Lung (tissue), 12 donors: ENCODE data around the gene MAST4. TPM values are rescaled to one million over a fixed set of nuclear protein-coding genes. Genes with fewer than 3 reads are reported as not detected.

Experiments
- ATAC-seq: fragments of 200-7000 bp; cut with Tn5 transposase; one replicate; pipeline ENCODE4 v1.9.1; 2020; ENCODE audit warnings: moderate number of reproducible peaks; ENCODE audit not compliant: insufficient read depth, low FRiP score
- DNase-seq, 3 donors: peaks; one replicate each; pipeline ENCODE4 v3.0.0-alpha.2; 2013 to 2017
- H3K27ac ChIP-seq, 2 donors: one replicate each; pipeline ENCODE4 v1.5.1; 2013; ENCODE audit warnings: mild to moderate bottlenecking in 2 of 2, moderate library complexity in 2 of 2, control low read depth in 1 of 2, inconsistent platforms in 1 of 2, low read depth in 1 of 2, low read length in 1 of 2
- H3K27me3 ChIP-seq, 3 donors: one replicate each; pipeline ENCODE4 v1.5.1; 2013; ENCODE audit warnings: low read length in 2 of 3; ENCODE audit not compliant: control insufficient read depth in 3 of 3, insufficient read depth in 3 of 3
- H3K36me3 ChIP-seq, 4 donors: one replicate each; pipeline ENCODE4 v1.5.1; 2013; ENCODE audit warnings: low read length in 4 of 4, mild to moderate bottlenecking in 1 of 4, moderate library complexity in 1 of 4; ENCODE audit not compliant: control insufficient read depth in 4 of 4, insufficient read depth in 4 of 4
- H3K4me1 ChIP-seq, 5 donors: one replicate each; pipeline ENCODE4 v1.5.1; 2013; ENCODE audit warnings: low read length in 5 of 5, mild to moderate bottlenecking in 2 of 5, moderate library complexity in 1 of 5; ENCODE audit not compliant: control insufficient read depth in 5 of 5, insufficient read depth in 5 of 5
- H3K4me3 ChIP-seq: one replicate; pipeline ENCODE4 v1.5.1; 2013; ENCODE audit warnings: mild to moderate bottlenecking, control low read depth, moderate library complexity
- H3K9ac ChIP-seq, 2 donors: one replicate each; pipeline ENCODE4 v1.5.1; 2013; ENCODE audit warnings: low read length in 2 of 2, control low read depth in 1 of 2; ENCODE audit not compliant: insufficient read depth in 1 of 2
- H3K9me3 ChIP-seq, 4 donors: one replicate each; pipeline ENCODE4 v1.5.1; 2013; ENCODE audit warnings: low read length in 3 of 4, mild to moderate bottlenecking in 1 of 4, moderate library complexity in 1 of 4; ENCODE audit not compliant: control insufficient read depth in 4 of 4, insufficient read depth in 3 of 4
- WGBS, 2 donors: extraction: QIAGEN DNeasy Blood & Tissue Kit; methylation state at CpG; one replicate each; pipeline ENCODE4 v1.1.7; 2013; 5-methylcytosine and 5-hydroxymethylcytosine counted together
- polyA plus RNA-seq, 2 donors: library from polyadenylated mRNA; stranded (reverse); fragments of 200-250 nt; gene quantifications; one replicate each; pipeline ENCODE4 v1.2.1, GENCODE V29; 2013
- total RNA-seq, 2 donors: library from RNA; depleted of rRNA in 1 of 2; stranded (reverse); fragments of >200 nt in 1 of 2; gene quantifications; one replicate each; pipeline ENCODE4 v1.2.1, GENCODE V29; 2014 to 2021
- TF ChIP-seq, protein P1 (sequence below): IDR thresholded peaks from 2 replicates; pipeline ENCODE4 v1.5.1; 2012; ENCODE audit warnings: mild to moderate bottlenecking; ENCODE audit errors: control extremely low read depth, extremely low read depth
- donor health status: control.
- donor health status: control.
- donor health status: Bipolar disorder and iron deficiency.
- donor health status: healthy.
- donor health status: DM: yes; HTN: yes; CAD: no.

The MAST4 gene
- total and polyA plus RNA-seq, 4 donors, result 13.9 to 153 (median 46.2) TPM

DNA sequence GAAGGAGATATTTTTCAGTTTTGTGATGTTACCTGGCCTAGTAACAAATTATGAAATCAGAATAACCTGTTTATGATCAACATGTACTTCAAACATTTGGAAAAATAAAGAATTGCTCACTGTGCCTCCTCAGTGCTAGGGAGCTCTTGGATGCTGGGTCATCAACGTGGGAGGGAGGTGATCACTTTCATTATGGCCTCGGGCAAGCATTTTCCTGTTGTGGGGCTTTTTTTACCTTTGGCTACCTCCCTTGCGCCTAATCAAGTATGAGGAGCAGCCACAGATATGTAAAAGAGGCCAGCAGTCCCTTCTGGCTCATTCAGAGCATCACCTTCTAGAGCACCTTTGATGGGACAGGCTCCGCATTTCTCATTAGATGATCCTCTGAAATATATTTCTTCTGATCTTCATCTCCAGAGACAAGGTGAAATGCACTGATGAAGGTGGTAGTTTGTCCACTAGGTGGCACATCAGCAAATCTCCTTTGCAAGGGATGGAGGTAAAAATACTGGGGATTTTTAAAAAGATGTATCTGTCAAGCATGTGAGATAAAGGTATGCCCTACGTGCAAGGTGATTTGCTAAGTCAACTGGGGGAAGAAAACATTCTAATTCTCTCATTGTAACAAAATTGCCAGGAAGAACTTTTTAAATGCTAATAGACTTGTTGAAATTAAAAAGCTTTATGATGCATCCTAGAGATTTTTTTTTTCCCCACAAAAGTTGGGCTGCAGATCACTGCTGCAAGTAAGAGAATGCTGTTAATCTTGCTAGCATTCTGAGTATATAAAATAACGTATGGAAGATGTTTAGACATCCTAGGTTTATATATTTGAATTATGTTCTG, 218.2 kb downstream of the MAST4 start:
- no peak overlapping the region for H3K9ac ChIP-seq

DNA sequence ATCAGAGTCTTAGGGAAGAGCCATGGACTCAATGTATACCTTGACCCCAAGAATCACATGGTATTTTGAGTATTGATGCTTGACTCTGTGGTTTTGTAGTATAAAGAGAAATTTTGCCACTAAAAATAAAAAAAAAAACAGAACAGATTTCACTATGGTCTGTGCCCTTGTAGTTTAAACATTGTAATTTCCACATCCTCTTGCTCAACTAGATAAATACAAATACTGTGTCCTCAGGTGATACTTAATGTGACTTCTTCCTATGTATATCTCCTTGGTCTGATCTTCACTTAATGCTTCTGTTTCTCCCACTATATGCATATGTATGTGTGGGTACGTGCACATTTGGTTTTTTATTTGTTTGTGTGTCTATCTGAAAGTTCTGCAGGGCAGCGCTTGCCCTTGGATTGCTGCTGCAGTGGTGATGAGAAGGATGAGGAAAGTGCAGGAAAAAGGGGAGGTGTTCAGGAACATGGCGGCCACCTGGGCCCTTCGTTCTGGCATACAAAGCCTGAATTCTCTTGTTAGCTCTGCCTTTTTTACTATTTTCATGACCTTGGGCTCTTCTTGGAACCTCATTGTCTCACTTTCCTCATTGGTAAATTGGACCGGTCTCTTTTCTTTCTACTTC, 222.2 kb downstream of the MAST4 start:
- 98 to 99% methylated on average over 5 of the region's 5 CpGs for WGBS, 2 donors
- no peak overlapping the region for H3K9ac ChIP-seq
- no peaks in the 10 kb centered on the region for H3K9me3 ChIP-seq
- no peak for ATAC-seq
- no peak overlapping the region for H3K4me3 ChIP-seq
- TF ChIP-seq, protein P1, sequence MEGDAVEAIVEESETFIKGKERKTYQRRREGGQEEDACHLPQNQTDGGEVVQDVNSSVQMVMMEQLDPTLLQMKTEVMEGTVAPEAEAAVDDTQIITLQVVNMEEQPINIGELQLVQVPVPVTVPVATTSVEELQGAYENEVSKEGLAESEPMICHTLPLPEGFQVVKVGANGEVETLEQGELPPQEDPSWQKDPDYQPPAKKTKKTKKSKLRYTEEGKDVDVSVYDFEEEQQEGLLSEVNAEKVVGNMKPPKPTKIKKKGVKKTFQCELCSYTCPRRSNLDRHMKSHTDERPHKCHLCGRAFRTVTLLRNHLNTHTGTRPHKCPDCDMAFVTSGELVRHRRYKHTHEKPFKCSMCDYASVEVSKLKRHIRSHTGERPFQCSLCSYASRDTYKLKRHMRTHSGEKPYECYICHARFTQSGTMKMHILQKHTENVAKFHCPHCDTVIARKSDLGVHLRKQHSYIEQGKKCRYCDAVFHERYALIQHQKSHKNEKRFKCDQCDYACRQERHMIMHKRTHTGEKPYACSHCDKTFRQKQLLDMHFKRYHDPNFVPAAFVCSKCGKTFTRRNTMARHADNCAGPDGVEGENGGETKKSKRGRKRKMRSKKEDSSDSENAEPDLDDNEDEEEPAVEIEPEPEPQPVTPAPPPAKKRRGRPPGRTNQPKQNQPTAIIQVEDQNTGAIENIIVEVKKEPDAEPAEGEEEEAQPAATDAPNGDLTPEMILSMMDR, result no peak
- H3K4me1 ChIP-seq, result peaks cover 0 to 13% (median 1%) of the 10 kb centered on the region in 5 donors
- H3K27ac ChIP-seq, result peak overlapping the region in 1 of 2 donors; percentile 74
- no peaks in the 10 kb centered on the region for H3K27me3 ChIP-seq
- no peaks in the 10 kb centered on the region for H3K36me3 ChIP-seq
- no peak for DNase-seq

More for the DNA sequence above, 218.2 kb downstream of the MAST4 start:
- ATAC-seq (peak; percentile 63), DNase-seq (peak in 2 of 3 donors; percentile 47 to 64)
- H3K4me3 ChIP-seq, result no peak overlapping the region
- 47 to 52% methylated on average over 6 of the region's 6 CpGs for WGBS, 2 donors
- TF ChIP-seq, protein P1, result peak; percentile 38
- H3K27me3 ChIP-seq, result no peaks in the 10 kb centered on the region
- no peaks in the 10 kb centered on the region for H3K36me3 ChIP-seq
- H3K27ac ChIP-seq, result no peak overlapping the region
- H3K4me1 ChIP-seq, result peaks cover 0 to 7% (median 6%) of the 10 kb centered on the region in 5 donors
- H3K9me3 ChIP-seq, result no peaks in the 10 kb centered on the region

DNA sequence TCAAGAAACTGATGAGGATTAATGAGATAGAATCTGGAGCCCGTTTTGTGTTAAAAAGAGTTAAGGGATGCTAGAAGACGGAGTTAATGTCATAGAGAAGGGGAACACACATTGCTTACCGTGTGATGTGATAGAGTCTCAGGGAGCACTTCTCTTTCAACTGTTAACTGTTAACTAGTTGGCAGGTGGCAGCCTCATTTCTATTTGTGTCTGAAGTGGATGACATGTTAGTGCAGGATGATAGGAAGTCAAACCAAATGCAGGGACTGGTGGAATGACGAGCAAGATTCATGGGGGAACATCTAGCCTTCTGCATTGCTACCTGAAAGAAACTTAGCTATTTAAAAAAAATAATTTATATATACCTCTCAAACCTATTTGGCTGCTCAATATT, 222.7 kb downstream of the MAST4 start:
- 76 to 86% methylated on average over 4 of the region's 4 CpGs for WGBS, 2 donors
- ATAC-seq (no peak), DNase-seq (no peak)
- H3K27ac ChIP-seq, result peak overlapping the region in 1 of 2 donors; percentile 77
- H3K27me3 ChIP-seq, result no peaks in the 10 kb centered on the region
- H3K9me3 ChIP-seq, result no peaks in the 10 kb centered on the region
- no peak overlapping the region for H3K9ac ChIP-seq
- no peak overlapping the region for H3K4me3 ChIP-seq
- H3K36me3 ChIP-seq, result no peaks in the 10 kb centered on the region
- H3K4me1 ChIP-seq, result peaks cover 0 to 12% (median 0%) of the 10 kb centered on the region in 5 donors
- TF ChIP-seq, protein P1, result no peak
